HepG2 (cell line): ENCODE results near the gene NR2F1. TPM values are rescaled to one million over a fixed set of nuclear protein-coding genes. Genes with fewer than 3 reads are reported as not detected.

Experiments
- ARID2 ChIP-seq: sonication (generic); formaldehyde crosslinking; IDR thresholded peaks from 2 replicates; pipeline ENCODE4 v1.8.1; 2022; ENCODE audit warnings: mild to moderate bottlenecking, missing genetic modification reagents, borderline replicate concordance
- ATF7-NPFF ChIP-seq: sonication (generic); formaldehyde crosslinking; IDR thresholded peaks from 2 replicates; pipeline ENCODE4 v1.8.1; 2023; ENCODE audit warnings: mild to moderate bottlenecking, low read depth, missing genetic modification reagents, moderate library complexity
- EED ChIP-seq: sonication (generic); formaldehyde crosslinking; IDR thresholded peaks from 2 replicates; pipeline ENCODE4 v1.5.0; 2020; ENCODE audit warnings: mild to moderate bottlenecking, missing genetic modification reagents
- HCFC1 ChIP-seq: fragments of 150-350 bp; IDR thresholded peaks from 2 replicates; pipeline ENCODE4 v1.6.1; 2014; ENCODE audit warnings: low read depth, low read length
- HDAC6 ChIP-seq: fragments of 200-600 bp; sonication (generic); IDR thresholded peaks from 2 replicates; pipeline ENCODE4 v1.7.0; 2017; ENCODE audit warnings: mild to moderate bottlenecking, antibody characterized with exemption, low read length, low read depth
- MAZ ChIP-seq, 2 experiments: sonication (generic) in 1 of 2; formaldehyde crosslinking in 1 of 2; IDR thresholded peaks; 2 replicates each; pipeline versions ENCODE4 v1.5.0 to v1.6.1; 2012 to 2020; ENCODE audit warnings: low read depth in 2 of 2, mild to moderate bottlenecking in 2 of 2, borderline replicate concordance in 1 of 2, improper control_type of control experiment in 1 of 2, low read length in 1 of 2, missing genetic modification reagents in 1 of 2, moderate library complexity in 1 of 2
- NFE2 ChIP-seq: sonication (generic); formaldehyde crosslinking; IDR thresholded peaks from 2 replicates; pipeline ENCODE4 v1.4.0; 2020; ENCODE audit warnings: missing genetic modification reagents
- PHF8 ChIP-seq: sonication (generic); formaldehyde crosslinking; IDR thresholded peaks from 2 replicates; pipeline ENCODE4 v1.5.0; 2020; ENCODE audit warnings: missing genetic modification reagents
- RARG ChIP-seq: sonication (generic); formaldehyde crosslinking; IDR thresholded peaks from 2 replicates; pipeline ENCODE4 v1.4.0; 2020; ENCODE audit warnings: low read depth, mild to moderate bottlenecking, missing genetic modification reagents
- SCMH1 ChIP-seq: sonication (generic); formaldehyde crosslinking; IDR thresholded peaks from 2 replicates; pipeline ENCODE4 v1.9.0; 2021; ENCODE audit warnings: missing genetic modification reagents, mild to moderate bottlenecking, borderline replicate concordance
- SMAD3 ChIP-seq: sonication (generic); formaldehyde crosslinking; IDR thresholded peaks from 2 replicates; pipeline ENCODE4 v1.4.0; 2020; ENCODE audit warnings: missing genetic modification reagents
- YY1 ChIP-seq: IDR thresholded peaks from 2 replicates; pipeline ENCODE4 v1.6.1; 2011; ENCODE audit warnings: low read length, low read depth, moderate library complexity, mild to moderate bottlenecking; ENCODE audit not compliant: insufficient read depth, insufficient replicate concordance
- ZBTB7B ChIP-seq: sonication (generic); formaldehyde crosslinking; IDR thresholded peaks from 2 replicates; pipeline ENCODE4 v1.4.0; 2020; ENCODE audit warnings: missing genetic modification reagents
- ZNF124 ChIP-seq: sonication (generic); formaldehyde crosslinking; IDR thresholded peaks from 2 replicates; pipeline ENCODE4 v1.4.0; 2020; ENCODE audit warnings: missing genetic modification reagents
- ZNF180 ChIP-seq: sonication (generic); formaldehyde crosslinking; IDR thresholded peaks from 2 replicates; pipeline ENCODE4 v1.4.0; 2020; ENCODE audit warnings: low read depth, missing genetic modification reagents, borderline replicate concordance
- ZNF326 ChIP-seq: sonication (generic); formaldehyde crosslinking; IDR thresholded peaks from 2 replicates; pipeline ENCODE4 v1.4.0; 2020; ENCODE audit warnings: missing genetic modification reagents, borderline replicate concordance
- ZNF335 ChIP-seq: sonication (generic); formaldehyde crosslinking; IDR thresholded peaks from 2 replicates; pipeline ENCODE4 v1.4.0; 2020; ENCODE audit warnings: missing genetic modification reagents
- ZNF605 ChIP-seq: sonication (generic); formaldehyde crosslinking; IDR thresholded peaks from 2 replicates; pipeline ENCODE4 v1.8.0; 2022; ENCODE audit warnings: mild to moderate bottlenecking, missing genetic modification reagents
- ZNF720 ChIP-seq: sonication (generic); formaldehyde crosslinking; IDR thresholded peaks from 2 replicates; pipeline ENCODE4 v1.4.0; 2020; ENCODE audit warnings: missing genetic modification reagents
- polyA plus RNA-seq, 8 experiments: library from polyadenylated mRNA; depleted of rRNA in 3 of 8; stranded (reverse) in 7 of 8; unstranded in 1 of 8; fragments of >200 nt; fragmentation: Illumina TruSeq in 4 of 8; extraction: Trizol in 4 of 8; gene quantifications; 2 replicates each; pipeline versions ENCODE4 v1.2.1 to v1.2.3, GENCODE V29; 2011 to 2016; ENCODE audit warnings: low read depth in 4 of 8, missing spikeins in 1 of 8, mixed read lengths in 1 of 8; ENCODE audit not compliant: insufficient read depth in 1 of 8
- total RNA-seq, 5 experiments: library from RNA; depleted of rRNA; stranded (reverse); fragments of >200 nt; fragmentation: Illumina TruSeq; extraction: Trizol; gene quantifications; 2 replicates each; pipeline ENCODE4 v1.2.3, GENCODE V29; 2016; ENCODE audit warnings: low read depth in 1 of 5
- TF ChIP-seq, protein P1 (sequence below): fragments of 450-650 bp; IDR thresholded peaks from 2 replicates; pipeline ENCODE4 v1.6.1; 2017; ENCODE audit warnings: mild to moderate bottlenecking
- TF ChIP-seq, protein P2 (sequence below): sonication (generic); formaldehyde crosslinking; IDR thresholded peaks from 2 replicates; pipeline ENCODE4 v1.9.0; 2021; ENCODE audit warnings: missing genetic modification reagents, mild to moderate bottlenecking, borderline replicate concordance
- TF ChIP-seq, protein P3 (sequence below): fragments of 450-650 bp; IDR thresholded peaks from 2 replicates; pipeline ENCODE4 v1.6.1; 2016
- TF ChIP-seq, protein P4 (sequence below): sonication (generic); formaldehyde crosslinking; IDR thresholded peaks from 2 replicates; pipeline ENCODE4 v1.5.1; 2020; ENCODE audit warnings: missing genetic modification reagents, mild to moderate bottlenecking, borderline replicate concordance

The NR2F1 gene
- total and polyA plus RNA-seq, 2 of the 13 experiments (the other 11 are each of a cell fraction or from before 2014, with no cell fraction given), result 17.1 to 59.7 TPM

DNA sequence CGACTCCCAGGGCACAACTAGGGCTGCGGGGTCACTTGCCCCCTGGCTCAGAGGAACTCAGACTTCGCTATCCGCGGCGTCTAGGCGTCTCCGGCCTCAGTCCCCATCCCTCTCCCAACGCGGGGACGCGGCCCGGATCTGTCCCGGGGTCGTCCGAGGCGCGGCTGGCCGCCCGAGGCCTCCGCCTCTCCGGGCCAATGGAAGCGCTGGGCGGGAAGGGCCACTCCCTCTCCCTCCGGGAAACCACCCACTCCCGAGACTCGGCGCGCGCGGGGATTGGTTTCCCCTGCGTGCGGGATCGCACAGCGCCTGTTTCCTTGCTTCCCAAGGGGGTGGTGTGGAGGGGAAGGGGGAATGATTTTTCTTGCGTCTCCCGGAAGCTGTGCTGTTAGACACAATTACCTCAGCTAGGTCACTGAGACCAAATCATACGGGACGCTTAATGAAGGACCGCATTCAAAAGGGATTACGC, 38.3 kb downstream of the NR2F1 start (continued):
- TF ChIP-seq ATF7-NPFF (CRISPR knock-in tag) (peak; percentile 87), ARID2 (CRISPR knock-in tag) (peak; percentile 56; the same call in 1 of the 2 replicates), ZNF605 (CRISPR knock-in tag) (no peak), NFE2 (CRISPR knock-in tag) (no peak), ZBTB7B (peak; percentile 47; the same call in 1 of the 2 replicates), EED (CRISPR knock-in tag) (no peak), ZNF326 (CRISPR knock-in tag) (no peak), PHF8 (peak; percentile 67), HDAC6 (no peak), MAZ (IDR thresholded peaks at IDR 0.05; ENCODE audit: borderline replicate concordance, low read depth, low read length) (no peak), MAZ (CRISPR knock-in tag; IDR thresholded peaks at IDR 0.05; ENCODE audit: low read depth) (0 out of 2 replicates have a peak, but pooled peaks have one; percentile 48), ZNF124 (CRISPR knock-in tag) (no peak), ZNF180 (CRISPR knock-in tag) (no peak), ZNF720 (CRISPR knock-in tag) (no peak), RARG (CRISPR knock-in tag) (no peak), SCMH1 (CRISPR knock-in tag) (no peak), HCFC1 (no peak), YY1 (no peak), SMAD3 (CRISPR knock-in tag) (no peak), ZNF335 (CRISPR knock-in tag) (no peak)
- TF ChIP-seq, protein P1, sequence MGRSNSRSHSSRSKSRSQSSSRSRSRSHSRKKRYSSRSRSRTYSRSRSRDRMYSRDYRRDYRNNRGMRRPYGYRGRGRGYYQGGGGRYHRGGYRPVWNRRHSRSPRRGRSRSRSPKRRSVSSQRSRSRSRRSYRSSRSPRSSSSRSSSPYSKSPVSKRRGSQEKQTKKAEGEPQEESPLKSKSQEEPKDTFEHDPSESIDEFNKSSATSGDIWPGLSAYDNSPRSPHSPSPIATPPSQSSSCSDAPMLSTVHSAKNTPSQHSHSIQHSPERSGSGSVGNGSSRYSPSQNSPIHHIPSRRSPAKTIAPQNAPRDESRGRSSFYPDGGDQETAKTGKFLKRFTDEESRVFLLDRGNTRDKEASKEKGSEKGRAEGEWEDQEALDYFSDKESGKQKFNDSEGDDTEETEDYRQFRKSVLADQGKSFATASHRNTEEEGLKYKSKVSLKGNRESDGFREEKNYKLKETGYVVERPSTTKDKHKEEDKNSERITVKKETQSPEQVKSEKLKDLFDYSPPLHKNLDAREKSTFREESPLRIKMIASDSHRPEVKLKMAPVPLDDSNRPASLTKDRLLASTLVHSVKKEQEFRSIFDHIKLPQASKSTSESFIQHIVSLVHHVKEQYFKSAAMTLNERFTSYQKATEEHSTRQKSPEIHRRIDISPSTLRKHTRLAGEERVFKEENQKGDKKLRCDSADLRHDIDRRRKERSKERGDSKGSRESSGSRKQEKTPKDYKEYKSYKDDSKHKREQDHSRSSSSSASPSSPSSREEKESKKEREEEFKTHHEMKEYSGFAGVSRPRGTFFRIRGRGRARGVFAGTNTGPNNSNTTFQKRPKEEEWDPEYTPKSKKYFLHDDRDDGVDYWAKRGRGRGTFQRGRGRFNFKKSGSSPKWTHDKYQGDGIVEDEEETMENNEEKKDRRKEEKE, result no peak
- TF ChIP-seq, protein P2, sequence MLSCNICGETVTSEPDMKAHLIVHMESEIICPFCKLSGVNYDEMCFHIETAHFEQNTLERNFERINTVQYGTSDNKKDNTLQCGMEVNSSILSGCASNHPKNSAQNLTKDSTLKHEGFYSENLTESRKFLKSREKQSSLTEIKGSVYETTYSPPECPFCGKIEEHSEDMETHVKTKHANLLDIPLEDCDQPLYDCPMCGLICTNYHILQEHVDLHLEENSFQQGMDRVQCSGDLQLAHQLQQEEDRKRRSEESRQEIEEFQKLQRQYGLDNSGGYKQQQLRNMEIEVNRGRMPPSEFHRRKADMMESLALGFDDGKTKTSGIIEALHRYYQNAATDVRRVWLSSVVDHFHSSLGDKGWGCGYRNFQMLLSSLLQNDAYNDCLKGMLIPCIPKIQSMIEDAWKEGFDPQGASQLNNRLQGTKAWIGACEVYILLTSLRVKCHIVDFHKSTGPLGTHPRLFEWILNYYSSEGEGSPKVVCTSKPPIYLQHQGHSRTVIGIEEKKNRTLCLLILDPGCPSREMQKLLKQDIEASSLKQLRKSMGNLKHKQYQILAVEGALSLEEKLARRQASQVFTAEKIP (CRISPR knock-in tag), result no peak
- TF ChIP-seq, protein P3, sequence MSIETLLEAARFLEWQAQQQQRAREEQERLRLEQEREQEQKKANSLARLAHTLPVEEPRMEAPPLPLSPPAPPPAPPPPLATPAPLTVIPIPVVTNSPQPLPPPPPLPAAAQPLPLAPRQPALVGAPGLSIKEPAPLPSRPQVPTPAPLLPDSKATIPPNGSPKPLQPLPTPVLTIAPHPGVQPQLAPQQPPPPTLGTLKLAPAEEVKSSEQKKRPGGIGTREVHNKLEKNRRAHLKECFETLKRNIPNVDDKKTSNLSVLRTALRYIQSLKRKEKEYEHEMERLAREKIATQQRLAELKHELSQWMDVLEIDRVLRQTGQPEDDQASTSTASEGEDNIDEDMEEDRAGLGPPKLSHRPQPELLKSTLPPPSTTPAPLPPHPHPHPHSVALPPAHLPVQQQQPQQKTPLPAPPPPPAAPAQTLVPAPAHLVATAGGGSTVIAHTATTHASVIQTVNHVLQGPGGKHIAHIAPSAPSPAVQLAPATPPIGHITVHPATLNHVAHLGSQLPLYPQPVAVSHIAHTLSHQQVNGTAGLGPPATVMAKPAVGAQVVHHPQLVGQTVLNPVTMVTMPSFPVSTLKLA, result no peak
- TF ChIP-seq, protein P4, sequence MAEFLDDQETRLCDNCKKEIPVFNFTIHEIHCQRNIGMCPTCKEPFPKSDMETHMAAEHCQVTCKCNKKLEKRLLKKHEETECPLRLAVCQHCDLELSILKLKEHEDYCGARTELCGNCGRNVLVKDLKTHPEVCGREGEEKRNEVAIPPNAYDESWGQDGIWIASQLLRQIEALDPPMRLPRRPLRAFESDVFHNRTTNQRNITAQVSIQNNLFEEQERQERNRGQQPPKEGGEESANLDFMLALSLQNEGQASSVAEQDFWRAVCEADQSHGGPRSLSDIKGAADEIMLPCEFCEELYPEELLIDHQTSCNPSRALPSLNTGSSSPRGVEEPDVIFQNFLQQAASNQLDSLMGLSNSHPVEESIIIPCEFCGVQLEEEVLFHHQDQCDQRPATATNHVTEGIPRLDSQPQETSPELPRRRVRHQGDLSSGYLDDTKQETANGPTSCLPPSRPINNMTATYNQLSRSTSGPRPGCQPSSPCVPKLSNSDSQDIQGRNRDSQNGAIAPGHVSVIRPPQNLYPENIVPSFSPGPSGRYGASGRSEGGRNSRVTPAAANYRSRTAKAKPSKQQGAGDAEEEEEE, result no peak
